AG08396 (cell line): ENCODE measurements around the gene CHD2.
A peak's percentile ranks its signal among the peaks of the same experiment; 100 is the strongest.
"Not testable (repeated sequence)": the region's sequence is repeated elsewhere in the genome, so short reads cannot be mapped to it uniquely, and the experiment has no call there.

Experiments used
- DNase-seq: peaks from one replicate; pipeline ENCODE4 v3.0.0; 2012; ENCODE audit warnings: low spot score, mixed read lengths

The CHD2 gene

GRCh38 chr15:92906563-92907081 lies 6.5 kb downstream of the CHD2 start:
- DNase-seq = no peak

DNA sequence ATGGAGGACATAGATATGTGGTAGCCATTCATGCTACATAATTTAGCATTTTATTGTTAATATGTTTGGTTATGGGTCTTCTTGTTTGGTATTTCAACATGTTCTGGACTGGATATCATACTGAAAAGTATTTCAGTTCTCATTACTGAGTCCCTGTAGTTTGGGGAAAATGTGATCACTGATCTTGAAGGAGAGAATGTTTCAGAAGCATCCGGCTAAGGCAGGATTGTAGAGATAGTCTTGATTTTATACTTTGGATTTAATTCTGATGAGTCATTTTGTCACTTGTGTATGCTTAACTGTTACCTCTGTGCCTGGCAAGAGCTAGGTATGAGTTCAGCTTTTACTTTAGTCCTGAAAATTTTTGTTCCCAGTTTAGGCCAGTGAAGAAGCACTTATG lies 7.1 kb downstream of the CHD2 start:
- no peak for DNase-seq

DNA sequence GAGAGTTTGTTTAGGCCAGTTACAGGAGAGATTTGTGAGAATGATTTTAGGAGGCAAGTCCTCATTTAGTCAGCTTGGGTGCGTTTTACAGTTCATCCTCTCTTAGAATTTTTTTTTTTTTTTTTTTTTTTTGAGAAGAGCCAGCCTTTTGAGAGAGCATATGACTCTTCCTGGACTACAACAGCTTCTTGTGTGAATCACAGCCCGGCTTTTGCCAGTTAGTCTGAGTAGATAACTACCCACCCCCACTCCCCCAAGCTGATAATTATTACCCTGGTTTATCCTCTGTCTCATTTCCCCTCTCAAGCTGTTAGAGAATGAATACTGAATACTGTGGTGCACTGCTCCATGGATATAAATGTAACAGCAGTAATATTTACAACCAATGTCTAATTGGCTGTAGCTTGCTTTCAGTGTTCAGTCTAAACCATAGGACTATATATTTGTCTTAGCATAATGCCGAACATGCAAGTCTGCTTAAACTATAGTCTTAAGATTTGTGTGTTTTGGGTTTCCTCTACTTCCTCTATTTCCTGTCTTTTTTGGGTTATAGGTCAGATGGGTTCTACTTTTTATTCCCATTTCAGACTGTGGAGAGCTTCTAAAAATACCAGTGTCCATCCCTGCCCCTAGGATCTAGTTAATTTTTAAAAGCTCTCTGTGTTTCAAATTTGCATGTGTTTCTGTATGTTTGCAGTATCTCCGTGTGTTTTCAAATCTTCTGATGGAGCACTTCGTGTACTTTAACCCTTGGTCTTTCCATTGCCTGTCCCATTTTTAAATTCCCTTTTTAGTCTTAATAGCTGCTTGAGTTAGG lies 8.0 kb downstream of the CHD2 start:
- DNase-seq = peak; percentile 50

DNA sequence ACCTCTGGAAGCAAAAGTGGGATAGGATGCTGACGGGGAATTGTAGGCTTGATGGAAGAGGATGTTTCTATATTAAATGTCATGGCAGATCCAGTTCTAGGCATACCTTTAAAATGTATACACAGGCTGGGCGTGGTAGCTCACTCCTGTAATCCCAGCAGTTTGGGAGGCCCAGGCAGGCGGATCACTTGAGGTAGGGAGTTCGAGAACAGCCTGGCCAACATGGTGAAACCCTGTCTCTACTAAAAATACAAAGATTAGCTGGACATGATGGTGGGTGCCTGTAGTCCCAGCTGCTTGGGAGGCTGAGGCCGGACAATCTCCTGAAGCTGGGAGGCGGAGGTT lies 8.6 kb downstream of the CHD2 start:
- DNase-seq = no peak

DNA sequence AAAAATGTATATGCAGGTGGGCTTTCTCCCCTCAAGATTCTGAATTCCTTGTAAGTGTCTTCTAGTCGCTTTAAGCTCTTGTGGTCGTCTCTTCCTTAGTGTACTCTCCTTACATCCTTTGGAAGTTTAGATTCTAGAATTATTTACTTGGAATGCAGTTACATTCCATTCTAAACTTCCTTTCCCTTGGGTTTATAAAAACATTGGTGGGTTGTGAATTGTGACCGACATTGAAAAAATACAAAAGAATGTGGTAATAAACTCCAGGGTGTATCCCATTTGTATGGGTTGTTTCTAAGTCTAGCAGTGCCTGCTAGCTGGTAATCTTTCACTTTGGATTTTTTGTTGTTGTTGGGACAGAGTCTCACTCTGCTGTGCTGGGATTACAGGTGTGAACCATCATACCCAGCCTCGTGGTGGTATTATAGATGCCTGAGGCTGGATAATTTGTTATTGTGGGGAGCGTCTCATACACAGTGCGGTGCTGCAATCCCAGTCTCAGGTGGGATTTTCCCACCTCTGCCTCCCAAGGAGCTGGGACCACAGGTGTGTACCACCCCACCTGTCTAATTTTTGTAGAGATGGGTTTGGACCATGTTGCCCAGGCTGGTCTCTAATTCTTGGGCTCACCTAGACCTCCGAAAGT lies 9.1 kb downstream of the CHD2 start:
- no peak for DNase-seq

DNA sequence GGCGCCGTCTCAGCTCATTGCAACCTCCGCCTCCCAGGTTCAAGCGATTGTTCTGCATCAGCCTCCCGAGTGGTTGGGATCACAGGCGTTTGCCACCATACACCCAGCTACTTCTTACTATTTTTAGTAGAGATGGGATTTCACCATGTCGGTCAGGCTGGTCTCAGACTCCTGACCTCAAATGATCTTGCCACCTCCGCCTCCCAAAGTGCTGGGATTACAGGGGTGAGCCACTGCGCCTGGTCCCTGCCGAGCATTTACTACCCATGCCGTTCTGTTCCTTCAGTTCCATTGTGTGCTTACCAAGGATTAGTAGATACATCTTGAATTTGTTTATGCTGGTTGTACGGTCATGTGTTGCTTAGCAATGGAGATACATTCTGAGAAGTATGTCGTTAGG lies 10.3 kb downstream of the CHD2 start:
- no peak for DNase-seq

DNA sequence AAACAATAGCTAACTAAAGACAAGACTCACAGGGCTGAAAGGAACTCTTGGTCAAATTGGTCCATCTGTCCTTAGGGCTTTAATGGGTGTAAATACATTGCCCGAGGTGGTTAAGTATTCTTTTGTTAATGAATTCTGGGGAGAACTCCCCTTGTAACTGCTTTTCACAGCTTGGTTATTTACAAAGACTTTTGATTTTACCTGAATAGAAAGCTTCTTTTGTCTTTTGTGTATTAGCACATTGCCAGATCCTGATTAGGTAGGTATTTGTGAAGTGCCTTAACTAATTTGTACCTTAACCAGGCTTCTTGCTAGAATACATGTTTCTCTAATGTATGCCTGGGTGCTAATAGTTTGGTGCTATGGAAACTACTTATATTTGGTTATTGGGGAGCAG lies 14.0 kb downstream of the CHD2 start:
- no peak for DNase-seq

DNA sequence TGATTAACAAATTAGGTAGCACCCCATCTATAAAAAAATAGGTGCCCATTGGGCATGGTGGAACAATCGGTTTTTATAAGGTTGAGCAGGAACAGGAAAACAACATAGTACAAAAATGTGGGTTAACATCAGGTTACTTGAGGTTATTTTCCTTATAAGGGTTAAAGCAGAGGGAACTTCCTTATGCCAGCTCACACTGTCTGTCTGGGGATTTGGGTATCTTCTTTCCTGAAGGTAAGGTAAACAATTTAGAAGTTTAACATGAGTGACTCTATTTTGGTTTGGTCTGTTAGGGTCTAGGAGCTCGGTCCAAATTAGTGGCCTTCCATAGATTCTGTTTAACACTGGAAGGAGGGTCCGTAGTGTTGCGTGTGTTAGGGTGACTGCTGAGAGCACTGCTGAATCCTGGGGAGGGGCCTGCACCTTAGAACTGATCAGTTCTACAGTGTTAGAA lies 14.7 kb downstream of the CHD2 start:
- no peak for DNase-seq

- DNase-seq = no peak
These were observed 15.8 kb downstream of the CHD2 start for GRCh38 chr15:92915766-92916435.

DNA sequence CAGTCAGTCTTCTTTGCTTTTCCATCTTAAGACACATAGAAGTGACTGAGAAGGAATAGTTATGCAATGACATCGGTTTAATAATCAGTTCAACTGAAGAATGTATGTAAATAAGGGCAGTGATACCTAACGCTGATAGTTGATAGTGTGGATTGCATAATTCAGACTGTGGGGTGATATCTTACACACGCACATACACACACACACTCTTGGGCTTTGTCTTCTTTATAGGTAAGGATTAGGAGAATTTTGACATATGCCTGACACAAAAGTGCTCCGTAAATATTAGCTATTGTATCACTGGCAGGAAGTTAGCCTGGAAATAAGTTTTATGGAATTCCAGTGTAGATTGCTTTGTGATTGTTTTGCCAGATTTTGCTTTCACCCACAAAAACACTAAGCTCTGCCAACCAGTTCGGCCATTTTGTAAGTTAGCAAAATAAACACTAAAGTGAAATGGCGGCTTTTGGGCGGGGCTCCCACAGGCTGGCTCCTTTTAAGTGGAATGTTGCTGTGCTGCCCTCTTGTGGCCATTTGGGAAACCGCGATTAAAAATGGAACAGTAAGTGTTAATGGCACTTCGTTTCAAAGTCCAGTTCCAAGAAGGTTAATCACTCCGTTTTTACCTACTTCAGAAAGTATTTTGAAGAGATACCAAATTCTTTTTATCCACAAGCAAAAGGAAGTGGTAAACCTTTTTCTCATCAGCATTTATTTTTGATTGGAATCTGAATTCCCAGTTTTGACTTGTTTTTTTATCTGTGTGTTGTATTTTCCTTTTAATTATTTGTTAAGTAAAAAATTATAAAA lies 17.7 kb downstream of the CHD2 start:
- DNase-seq = peak; percentile 77

DNA sequence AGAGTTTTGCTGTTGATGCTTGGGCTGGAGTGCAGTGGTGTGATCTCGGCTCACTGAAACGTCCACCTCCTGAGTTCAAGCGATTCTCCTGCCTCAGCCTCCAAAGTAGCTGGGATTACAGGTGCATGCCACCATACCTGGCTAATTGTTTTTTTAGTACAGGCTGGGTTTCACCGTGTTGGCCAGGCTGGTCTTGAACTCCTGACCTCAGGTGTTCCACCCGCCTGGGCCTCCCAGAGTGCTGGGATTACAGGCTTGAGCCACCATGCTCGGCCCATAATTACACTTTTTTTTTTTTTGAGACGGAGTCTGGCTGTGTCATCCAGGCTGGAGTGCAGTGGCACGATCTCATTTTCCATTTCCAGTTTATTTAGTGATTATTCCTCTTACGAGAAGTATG lies 18.8 kb downstream of the CHD2 start:
- DNase-seq = not testable (repeated sequence)

DNA sequence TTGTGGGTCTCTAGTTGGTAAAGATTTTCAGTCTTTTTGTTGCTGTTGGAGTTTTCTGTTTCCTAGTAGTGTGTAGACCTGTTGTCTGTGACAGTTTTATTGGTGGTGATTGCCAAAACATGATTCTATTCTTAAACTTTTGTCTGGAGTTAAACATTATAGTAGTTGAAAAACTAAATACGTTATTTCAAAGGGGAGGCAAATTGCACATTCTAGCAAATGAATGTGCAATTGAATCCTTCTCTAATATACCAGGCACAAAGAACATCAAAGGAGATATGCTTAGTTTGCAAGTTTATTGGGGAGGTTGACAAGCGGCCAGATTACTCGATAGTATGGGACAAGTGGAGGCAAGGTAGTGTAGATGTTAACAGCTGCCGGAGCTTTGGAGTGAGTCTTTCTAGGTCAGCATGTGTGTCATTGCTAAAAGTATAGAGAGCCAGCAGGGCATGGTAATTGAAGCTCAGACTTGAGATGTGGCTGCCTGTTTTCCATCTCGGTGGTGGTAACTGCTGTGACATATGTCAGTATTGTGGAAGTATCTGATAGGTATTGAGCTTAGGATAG lies 20.6 kb downstream of the CHD2 start:
- no peak for DNase-seq

DNA sequence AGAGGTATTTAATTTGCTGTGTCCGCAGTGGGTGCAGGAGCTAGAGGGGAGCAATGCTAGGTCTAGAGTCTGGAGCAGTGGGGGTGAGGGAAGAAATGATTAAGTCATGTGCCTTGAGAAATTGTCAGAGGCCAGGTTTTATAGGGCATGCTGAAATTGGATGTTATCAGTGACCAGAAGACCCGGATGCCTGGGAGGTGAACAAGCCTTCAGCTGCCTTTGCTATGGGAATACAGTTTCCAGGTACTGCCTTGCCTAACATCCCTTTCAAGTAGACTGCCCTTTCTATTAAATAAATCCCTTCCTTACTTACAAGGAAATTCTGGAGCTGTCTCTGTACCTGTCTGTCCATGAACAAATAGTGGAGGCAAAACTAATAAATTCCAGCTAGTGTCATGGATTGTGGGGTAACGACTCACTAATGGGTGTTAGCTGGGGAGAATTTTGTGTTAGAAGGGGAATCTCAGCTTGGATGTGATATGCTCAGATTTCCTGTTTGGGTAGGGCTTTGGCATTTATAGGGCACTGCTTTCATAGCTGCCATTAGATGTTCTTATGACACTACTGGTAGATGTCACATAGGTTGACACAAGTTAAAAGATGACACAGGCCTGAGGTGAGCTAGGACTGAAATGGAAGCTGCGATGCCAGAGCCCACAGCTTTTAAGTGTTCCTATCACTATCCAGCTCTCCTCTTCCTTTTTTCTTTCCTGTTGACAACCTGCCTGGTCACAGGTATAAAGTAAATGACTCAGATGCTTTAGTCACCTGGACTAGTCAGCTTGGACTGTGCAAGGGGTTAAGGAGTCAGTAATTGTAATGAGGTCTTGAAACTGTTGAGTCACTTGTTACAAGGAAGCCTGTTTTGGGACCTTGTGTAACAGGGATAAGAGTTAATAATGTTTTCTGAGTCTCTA lies 21.3 kb downstream of the CHD2 start:
- no peak for DNase-seq

GRCh38 chr15:92922418-92923002 lies 22.4 kb downstream of the CHD2 start:
- no peak for DNase-seq

- DNase-seq = no peak
These were observed 24.1 kb downstream of the CHD2 start for GRCh38 chr15:92924216-92924615.

DNA sequence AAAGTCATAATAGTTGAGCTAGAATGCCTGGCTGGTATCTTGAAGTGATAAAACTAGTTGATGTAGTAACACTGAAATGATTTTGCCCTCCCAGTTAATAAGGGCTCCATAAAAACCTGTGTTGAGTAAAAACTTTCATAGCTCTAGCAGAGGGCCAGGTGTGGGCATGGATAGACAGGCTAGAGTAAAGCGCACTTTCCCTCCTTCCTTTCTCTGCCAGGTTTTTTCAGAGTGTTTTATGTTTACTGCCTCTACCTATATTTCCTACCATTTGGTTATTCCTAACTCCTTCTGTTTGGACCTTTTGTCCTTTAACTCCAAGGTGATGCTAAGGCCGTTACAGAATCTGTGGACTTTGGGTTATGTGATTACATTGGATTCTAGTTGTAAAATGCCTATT lies 25.3 kb downstream of the CHD2 start:
- no peak for DNase-seq

GRCh38 chr15:92928225-92928750 lies 28.2 kb downstream of the CHD2 start:
- no peak for DNase-seq

- no peak for DNase-seq
These were observed 28.9 kb downstream of the CHD2 start for GRCh38 chr15:92929002-92929401.

GRCh38 chr15:92930054-92930621 lies 30.0 kb downstream of the CHD2 start:
- DNase-seq = no peak

DNA sequence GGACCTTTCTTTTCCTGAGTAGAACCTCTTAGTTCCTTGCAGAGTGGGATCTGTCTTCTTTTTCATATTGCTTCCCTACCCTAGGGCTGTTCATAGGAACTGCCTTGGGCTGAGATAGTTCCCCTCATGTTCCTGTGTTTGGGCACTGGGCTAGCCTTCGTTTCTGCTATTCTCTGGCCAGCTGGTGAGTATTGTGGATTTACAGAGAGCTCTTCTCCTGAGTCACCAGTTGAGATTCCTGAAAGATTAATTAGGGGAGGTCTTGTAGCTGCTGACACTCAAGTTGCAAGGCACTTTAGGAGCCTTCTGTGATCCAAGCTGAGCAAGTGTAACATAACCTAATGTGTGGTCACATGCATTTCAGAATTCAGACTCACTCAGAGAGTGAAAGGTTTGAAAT lies 30.7 kb downstream of the CHD2 start:
- DNase-seq = peak; percentile 47
